Colonic mucosa (tissue), 4 donors: ENCODE data around the gene STK24. TPM values are rescaled to one million over a fixed set of nuclear protein-coding genes. Genes with fewer than 3 reads are reported as not detected.
A peak's percentile ranks its signal among the peaks of the same experiment; 100 is the strongest.

ENCODE experiments used
- DNase-seq: peaks from one replicate; pipeline ENCODE4 v3.0.0-alpha.2; 2020
- H3K27ac ChIP-seq: fragments of 200-600 bp; one replicate; pipeline ENCODE4 v1.8.0; 2021
- H3K27me3 ChIP-seq: fragments of 200-600 bp; one replicate; pipeline ENCODE4 v1.8.0; 2021
- H3K36me3 ChIP-seq: fragments of 200-600 bp; one replicate; pipeline ENCODE4 v1.8.0; 2021
- H3K4me1 ChIP-seq: fragments of 200-600 bp; one replicate; pipeline ENCODE4 v1.8.0; 2021; ENCODE audit warnings: mild to moderate bottlenecking
- H3K4me3 ChIP-seq: fragments of 200-600 bp; one replicate; pipeline ENCODE4 v1.8.0; 2021
- H3K9ac ChIP-seq, 2 donors: one replicate each; pipeline ENCODE4 v1.7.0; 2013; ENCODE audit warnings: control low read depth in 2 of 2, low read depth in 2 of 2, low read length in 2 of 2
- H3K9me3 ChIP-seq: fragments of 200-600 bp; one replicate; pipeline ENCODE4 v1.8.0; 2021
- intact Hi-C: fragments of 100-400 bp; cut with DNase I; formaldehyde crosslinking; loops from one replicate; pipeline ENCODE4 v1.14.1; 2022
- total RNA-seq, 2 donors: library from RNA; stranded (reverse); fragmentation: NEBNext Ultra II Directional in 1 of 2; extraction: Animal tissue kit (Norgen Biotek cat#: 25700) in 1 of 2; gene quantifications; one replicate each; pipeline ENCODE4 v1.2.1, GENCODE V29; 2021
- TF ChIP-seq, protein P1 (sequence below): fragments of 200-600 bp; IDR thresholded peaks from one replicate; pipeline ENCODE4 v1.8.0; 2022; ENCODE audit warnings: antibody characterized with exemption, mild to moderate bottlenecking
- donor health status: healthy.
- donor health status: DM: no; HTN: no; CAD: no.
- donor health status: DM: no; HTN: no; CAD: no.

The STK24 gene
- total RNA-seq, 2 donors from 2014 or later = 160 to 206 TPM

DNA sequence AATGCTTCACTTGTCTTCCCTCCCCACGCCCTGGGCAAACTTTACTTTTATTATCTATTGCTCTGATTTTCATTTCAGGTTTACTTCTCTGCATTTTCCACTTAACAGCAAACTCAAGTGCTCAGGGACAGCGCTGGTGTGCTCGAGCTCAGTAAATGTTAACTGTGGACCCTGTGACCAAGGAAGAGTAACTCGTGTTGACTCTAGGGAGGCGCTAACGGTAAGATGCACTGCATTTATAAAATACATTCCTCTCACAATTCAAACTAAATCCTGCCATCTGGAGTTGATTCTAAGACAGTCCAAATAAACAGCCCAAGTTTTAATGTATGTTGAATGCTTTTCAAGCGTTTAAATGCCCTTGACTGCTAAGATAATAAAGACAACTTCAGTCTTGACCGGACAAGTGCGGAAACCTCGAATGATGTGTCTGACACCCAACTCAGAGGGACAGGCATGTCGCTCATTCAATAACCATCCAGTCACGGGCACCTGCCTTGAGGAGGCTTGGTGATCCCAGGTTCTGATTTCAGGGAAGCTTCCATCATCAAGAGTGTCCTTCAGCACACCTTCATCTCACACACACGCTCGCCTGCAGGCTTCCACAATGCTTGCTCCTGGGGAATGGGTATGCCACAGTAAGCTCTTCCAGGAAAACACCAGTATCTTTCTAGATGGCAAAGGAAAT is 93.2 kb downstream of the STK24 start:
- H3K9ac ChIP-seq = peak overlapping the region in 1 of 2 donors; percentile 66
- H3K4me3 ChIP-seq = no peak overlapping the region
- H3K36me3 ChIP-seq = no peaks in the 10 kb centered on the region
- peak overlapping the region; percentile 76 for H3K27ac ChIP-seq
- H3K27me3 ChIP-seq = no peaks in the 10 kb centered on the region
- intact Hi-C loops = loop anchor here (5.0 kb wide), 1 partner anchor 84 kb away; no protein-coding TSS in a partner anchor
- H3K9me3 ChIP-seq = no peaks in the 10 kb centered on the region
- TF ChIP-seq, protein P1, sequence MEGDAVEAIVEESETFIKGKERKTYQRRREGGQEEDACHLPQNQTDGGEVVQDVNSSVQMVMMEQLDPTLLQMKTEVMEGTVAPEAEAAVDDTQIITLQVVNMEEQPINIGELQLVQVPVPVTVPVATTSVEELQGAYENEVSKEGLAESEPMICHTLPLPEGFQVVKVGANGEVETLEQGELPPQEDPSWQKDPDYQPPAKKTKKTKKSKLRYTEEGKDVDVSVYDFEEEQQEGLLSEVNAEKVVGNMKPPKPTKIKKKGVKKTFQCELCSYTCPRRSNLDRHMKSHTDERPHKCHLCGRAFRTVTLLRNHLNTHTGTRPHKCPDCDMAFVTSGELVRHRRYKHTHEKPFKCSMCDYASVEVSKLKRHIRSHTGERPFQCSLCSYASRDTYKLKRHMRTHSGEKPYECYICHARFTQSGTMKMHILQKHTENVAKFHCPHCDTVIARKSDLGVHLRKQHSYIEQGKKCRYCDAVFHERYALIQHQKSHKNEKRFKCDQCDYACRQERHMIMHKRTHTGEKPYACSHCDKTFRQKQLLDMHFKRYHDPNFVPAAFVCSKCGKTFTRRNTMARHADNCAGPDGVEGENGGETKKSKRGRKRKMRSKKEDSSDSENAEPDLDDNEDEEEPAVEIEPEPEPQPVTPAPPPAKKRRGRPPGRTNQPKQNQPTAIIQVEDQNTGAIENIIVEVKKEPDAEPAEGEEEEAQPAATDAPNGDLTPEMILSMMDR = no peak
- peaks cover 31% of the 10 kb centered on the region for H3K4me1 ChIP-seq
- no peak for DNase-seq

DNA sequence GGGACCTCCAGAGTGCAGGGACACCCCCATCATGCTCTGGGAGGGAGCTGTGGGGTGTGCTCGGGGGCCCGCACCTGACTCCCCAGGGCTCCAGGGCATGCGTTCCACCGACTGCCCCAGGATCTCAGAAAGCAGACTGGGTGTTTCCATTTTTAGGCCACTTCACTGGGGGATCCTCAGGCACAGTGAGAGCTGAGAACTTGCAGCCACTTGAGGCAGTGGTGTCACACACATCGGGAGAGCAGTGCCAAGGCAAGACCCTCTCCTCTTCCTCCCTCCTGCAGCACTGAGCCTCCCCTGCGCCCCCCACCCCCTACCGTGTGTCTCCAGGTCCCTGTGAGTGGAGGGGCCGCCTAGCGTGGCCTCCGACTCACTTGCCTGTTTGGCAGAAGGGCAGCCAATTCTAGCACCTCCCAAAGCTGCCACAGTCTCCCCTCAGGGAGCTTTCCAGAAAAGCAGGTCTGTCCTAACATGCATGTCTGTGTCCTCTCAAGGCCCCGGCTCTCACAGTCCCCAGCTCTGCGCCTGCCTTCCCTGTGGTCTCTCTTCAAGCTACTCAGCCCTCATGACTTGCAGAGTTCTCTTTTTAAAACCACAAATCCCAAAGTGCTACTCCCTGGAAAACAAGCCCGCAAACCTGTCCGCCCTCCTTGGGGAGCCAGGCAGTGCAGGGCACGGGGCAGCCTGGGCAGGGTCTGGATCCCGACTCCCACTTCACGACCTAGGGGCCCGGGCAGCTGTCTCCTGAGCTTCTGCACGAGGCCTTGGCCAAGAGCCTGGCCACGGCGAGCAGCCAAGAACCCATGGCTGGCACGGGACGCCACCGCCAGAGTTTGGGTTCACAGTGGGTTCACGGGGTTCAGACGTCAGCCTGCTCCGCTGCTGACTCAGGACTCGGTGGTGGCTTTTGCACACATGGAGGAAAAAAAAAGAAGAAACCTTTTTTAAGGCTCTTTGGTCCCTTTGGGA is 94.1 kb downstream of the STK24 start:
- Histone ChIP-seq H3K9ac (peak overlapping the region in 1 of 2 donors; percentile 66), H3K9me3 (no peaks in the 10 kb centered on the region), H3K4me1 (peaks cover 31% of the 10 kb centered on the region), H3K36me3 (no peaks in the 10 kb centered on the region), H3K4me3 (no peak overlapping the region), H3K27me3 (no peaks in the 10 kb centered on the region), H3K27ac (peak overlapping the region; percentile 76)
- DNase-seq = peak; percentile 69
- intact Hi-C loops = loop anchor here (5.0 kb wide), 1 partner anchor 85 kb away; no protein-coding TSS in a partner anchor
- TF ChIP-seq, protein P1 = no peak

DNA sequence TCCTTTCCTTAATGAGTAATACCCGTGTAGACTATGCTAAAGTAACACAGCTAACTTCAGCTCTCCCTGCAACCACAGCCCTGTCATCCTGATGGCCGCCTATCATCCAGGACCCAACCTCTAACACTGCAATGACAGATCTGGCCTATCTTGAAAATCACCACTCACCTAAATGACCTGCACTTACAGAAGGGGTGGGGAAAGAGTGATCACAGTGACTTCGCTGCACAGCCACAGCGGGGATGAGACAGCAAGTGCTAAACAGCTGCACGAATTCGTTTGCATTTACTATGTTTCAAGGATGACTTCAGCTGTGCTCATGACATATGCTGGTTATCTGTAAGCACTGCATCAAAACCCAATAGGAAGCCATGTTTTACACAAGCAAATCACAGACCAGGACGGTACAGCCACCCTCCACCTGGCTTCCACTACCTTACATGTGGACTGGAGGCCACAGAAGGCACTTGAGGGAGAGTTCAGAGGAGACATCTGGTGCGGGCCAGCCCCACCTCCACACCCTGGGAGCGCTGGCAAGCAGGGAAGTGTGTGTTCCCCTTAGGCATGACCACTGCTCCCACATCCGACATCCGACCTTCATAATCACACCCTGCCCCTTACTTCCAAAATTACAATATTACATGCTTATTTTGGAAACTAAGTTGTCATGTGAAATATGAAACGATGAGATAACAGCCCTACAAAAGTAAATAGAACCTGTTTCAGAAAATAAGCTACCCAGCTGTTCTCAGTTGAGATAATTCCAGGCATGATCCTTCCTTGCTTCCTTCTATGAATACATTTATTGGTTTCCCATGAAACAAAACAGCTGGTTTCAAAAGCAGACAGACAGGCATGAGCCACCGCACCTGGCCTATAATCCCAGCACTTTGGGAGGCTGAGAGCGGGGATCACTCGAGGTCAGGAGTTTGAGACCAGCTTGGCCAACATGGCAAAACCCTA is 95.7 kb downstream of the STK24 start:
- Histone ChIP-seq H3K36me3 (no peaks in the 10 kb centered on the region), H3K4me1 (peaks cover 37% of the 10 kb centered on the region), H3K27me3 (no peaks in the 10 kb centered on the region), H3K9ac (no peak overlapping the region), H3K27ac (peak overlapping the region; percentile 30), H3K9me3 (no peaks in the 10 kb centered on the region), H3K4me3 (no peak overlapping the region)
- TF ChIP-seq, protein P1 = no peak
- DNase-seq = no peak
- intact Hi-C loops = loop anchor here (2.0 to 5.0 kb wide), 2 partner anchors 86 to 170 kb away; no protein-coding TSS in a partner anchor

DNA sequence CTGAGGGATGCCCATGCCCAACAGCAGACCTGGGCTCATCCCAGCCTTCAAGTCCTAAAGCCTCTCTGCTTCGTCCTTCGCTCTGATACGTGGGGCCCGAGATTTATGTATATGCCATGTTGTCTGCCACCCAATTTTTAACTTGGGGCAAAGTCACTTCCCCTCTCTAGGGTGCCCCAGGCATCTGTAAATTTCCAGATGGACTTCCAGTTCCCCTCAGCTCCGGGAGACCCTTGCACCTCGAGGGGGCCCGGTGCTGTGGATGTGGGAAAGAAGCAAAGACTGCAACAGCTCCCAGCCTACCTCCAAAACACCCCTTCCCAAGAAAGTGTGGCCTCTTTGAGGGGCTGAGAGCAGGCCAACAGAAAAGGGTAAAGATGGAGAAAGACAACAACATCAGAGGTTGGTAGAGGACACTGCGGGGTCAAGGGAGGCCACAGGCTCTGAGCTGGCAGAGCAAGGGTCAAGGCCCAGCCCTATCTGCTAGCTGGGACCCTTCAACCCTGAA is 97.4 kb downstream of the STK24 start:
- TF ChIP-seq, protein P1 = no peak
- peaks cover 26% of the 10 kb centered on the region for H3K4me1 ChIP-seq
- H3K9ac ChIP-seq = no peak overlapping the region
- intact Hi-C loops = loop anchor here (2.0 to 5.0 kb wide), 2 partner anchors 88 to 171 kb away; no protein-coding TSS in a partner anchor
- H3K36me3 ChIP-seq = no peaks in the 10 kb centered on the region
- no peak for DNase-seq
- no peaks in the 10 kb centered on the region for H3K27me3 ChIP-seq
- H3K4me3 ChIP-seq = no peak overlapping the region
- H3K27ac ChIP-seq = no peak overlapping the region
- no peaks in the 10 kb centered on the region for H3K9me3 ChIP-seq
